Measurements from ENCODE around the gene FBXW2.
"Not testable (repeated sequence)": the region's sequence is repeated elsewhere in the genome, so short reads cannot be mapped to it uniquely, and the experiment has no call there.

FBXW2 gene

GRCh38 chr9:120792898-120793765, at the start of gene FBXW2:
Gene FBXW2 (minus strand): TSS chr9:120793416. CDS start chr9:120788258, 5,158 bp downstream.
- DNase-seq: no peak

- no peak for DNase-seq
Observed at GRCh38 chr9:120841930-120842684, 48.9 kb upstream of the FBXW2 start.

GRCh38 chr9:120839146-120839545, 45.9 kb upstream of the FBXW2 start:
- DNase-seq: no peak

- no peak for DNase-seq
Observed at GRCh38 chr9:120837921-120838320, 44.7 kb upstream of the FBXW2 start.

- no peak for DNase-seq
Observed at GRCh38 chr9:120833325-120833724, 40.1 kb upstream of the FBXW2 start.

GRCh38 chr9:120832807-120833206, 39.6 kb upstream of the FBXW2 start:
- no peak for DNase-seq

GRCh38 chr9:120830865-120831264, 37.6 kb upstream of the FBXW2 start:
- no peak for DNase-seq

- no peak for DNase-seq
Observed at GRCh38 chr9:120830151-120830550, 36.9 kb upstream of the FBXW2 start.

GRCh38 chr9:120829650-120830049, 36.4 kb upstream of the FBXW2 start:
- DNase-seq: no peak

GRCh38 chr9:120820095-120820494, 26.9 kb upstream of the FBXW2 start:
- no peak for DNase-seq

GRCh38 chr9:120818595-120818994, 25.4 kb upstream of the FBXW2 start:
- DNase-seq: no peak

- DNase-seq: no peak
Observed at GRCh38 chr9:120815075-120815474, 21.9 kb upstream of the FBXW2 start.

GRCh38 chr9:120808931-120809330, 15.7 kb upstream of the FBXW2 start:
- no peak for DNase-seq

GRCh38 chr9:120807607-120808379, 14.6 kb upstream of the FBXW2 start:
- DNase-seq: no peak

- not testable (repeated sequence) for DNase-seq
Observed at GRCh38 chr9:120804784-120805363, 11.7 kb upstream of the FBXW2 start.

GRCh38 chr9:120801441-120801840, 8.2 kb upstream of the FBXW2 start:
- DNase-seq: no peak

- no peak for DNase-seq
Observed at GRCh38 chr9:120791161-120791560, 2.1 kb downstream of the FBXW2 start.

GRCh38 chr9:120787933-120788332, 5.3 kb downstream of the FBXW2 start:
- DNase-seq: no peak

GRCh38 chr9:120783602-120784047, 9.6 kb downstream of the FBXW2 start:
- DNase-seq: no peak

- DNase-seq: no peak
Observed at GRCh38 chr9:120781236-120781635, 12.0 kb downstream of the FBXW2 start.

- no peak for DNase-seq
Observed at GRCh38 chr9:120780367-120780766, 12.8 kb downstream of the FBXW2 start.

- DNase-seq: no peak
Observed at GRCh38 chr9:120779227-120779626, 14.0 kb downstream of the FBXW2 start.

GRCh38 chr9:120778758-120779157, 14.5 kb downstream of the FBXW2 start:
- no peak for DNase-seq

All from NCI-H187 treated with DMSO at 0.1 percent for 48 hours (cell line).